ENCODE measurements around the gene MAP7.

MAP7 gene

GRCh38 chr6:136426627-136427377, 123.4 kb downstream of the MAP7 start:
- DNase-seq (ENCODE audit: insufficient read length, low spot score) (no peak), FAIRE-seq (no peak)
- no peak for TF ChIP-seq POLR2AphosphoS5 (IDR thresholded peaks at IDR 0.05; ENCODE audit: low read depth, low read length)
- no peak for TF ChIP-seq TAF1 (IDR thresholded peaks at IDR 0.05; ENCODE audit: low read depth, low read length)
- TF ChIP-seq POU2F2 (IDR thresholded peaks at IDR 0.05; ENCODE audit: low read depth, low read length) = no peak
- no peak for TF ChIP-seq PAX5 (IDR thresholded peaks at IDR 0.05; ENCODE audit: insufficient read depth, low read length, severe bottlenecking)
- TF ChIP-seq POLR2A (IDR thresholded peaks at IDR 0.05; ENCODE audit: low read depth, low read length) = no peak
- TF ChIP-seq SPI1 (IDR thresholded peaks at IDR 0.05; ENCODE audit: low read depth, low read length) = no peak

GRCh38 chr6:136425793-136426192, 124.4 kb downstream of the MAP7 start:
- no peak for TF ChIP-seq SPI1 (IDR thresholded peaks at IDR 0.05; ENCODE audit: low read depth, low read length)
- no peak for TF ChIP-seq PAX5 (IDR thresholded peaks at IDR 0.05; ENCODE audit: insufficient read depth, low read length, severe bottlenecking)
- no peak for TF ChIP-seq TAF1 (IDR thresholded peaks at IDR 0.05; ENCODE audit: low read depth, low read length)
- no peak for TF ChIP-seq POLR2AphosphoS5 (IDR thresholded peaks at IDR 0.05; ENCODE audit: low read depth, low read length)
- TF ChIP-seq POLR2A (IDR thresholded peaks at IDR 0.05; ENCODE audit: low read depth, low read length) = no peak
- no peak for TF ChIP-seq POU2F2 (IDR thresholded peaks at IDR 0.05; ENCODE audit: low read depth, low read length)
- DNase-seq (ENCODE audit: insufficient read length, low spot score) (no peak), FAIRE-seq (no peak)

GRCh38 chr6:136424901-136425300, 125.3 kb downstream of the MAP7 start:
- no peak for TF ChIP-seq PAX5 (IDR thresholded peaks at IDR 0.05; ENCODE audit: insufficient read depth, low read length, severe bottlenecking)
- no peak for TF ChIP-seq SPI1 (IDR thresholded peaks at IDR 0.05; ENCODE audit: low read depth, low read length)
- no peak for TF ChIP-seq POLR2AphosphoS5 (IDR thresholded peaks at IDR 0.05; ENCODE audit: low read depth, low read length)
- TF ChIP-seq POU2F2 (IDR thresholded peaks at IDR 0.05; ENCODE audit: low read depth, low read length) = no peak
- TF ChIP-seq TAF1 (IDR thresholded peaks at IDR 0.05; ENCODE audit: low read depth, low read length) = no peak
- TF ChIP-seq POLR2A (IDR thresholded peaks at IDR 0.05; ENCODE audit: low read depth, low read length) = no peak
- FAIRE-seq (no peak), DNase-seq (ENCODE audit: insufficient read length, low spot score) (no peak)

GRCh38 chr6:136424450-136424849, 125.8 kb downstream of the MAP7 start:
- FAIRE-seq = no peak
- TF ChIP-seq POLR2A (IDR thresholded peaks at IDR 0.05; ENCODE audit: low read depth, low read length) (no peak), POLR2AphosphoS5 (IDR thresholded peaks at IDR 0.05; ENCODE audit: low read depth, low read length) (no peak), SPI1 (IDR thresholded peaks at IDR 0.05; ENCODE audit: low read depth, low read length) (no peak), TAF1 (IDR thresholded peaks at IDR 0.05; ENCODE audit: low read depth, low read length) (no peak), POU2F2 (IDR thresholded peaks at IDR 0.05; ENCODE audit: low read depth, low read length) (no peak)
- DNase-seq (ENCODE audit: insufficient read length, low spot score) = no peak

- no peak for FAIRE-seq
- TF ChIP-seq TAF1 (IDR thresholded peaks at IDR 0.05; ENCODE audit: low read depth, low read length) (no peak), POU2F2 (IDR thresholded peaks at IDR 0.05; ENCODE audit: low read depth, low read length) (no peak), PAX5 (IDR thresholded peaks at IDR 0.05; ENCODE audit: insufficient read depth, low read length, severe bottlenecking) (no peak), SPI1 (IDR thresholded peaks at IDR 0.05; ENCODE audit: low read depth, low read length) (no peak), POLR2A (IDR thresholded peaks at IDR 0.05; ENCODE audit: low read depth, low read length) (no peak)
- no peak for DNase-seq (ENCODE audit: insufficient read length, low spot score)
These were observed 128.6 kb downstream of the MAP7 start for GRCh38 chr6:136421537-136422158.

- no peak for FAIRE-seq
- TF ChIP-seq POU2F2 (IDR thresholded peaks at IDR 0.05; ENCODE audit: low read depth, low read length) = no peak
- no peak for TF ChIP-seq POLR2A (IDR thresholded peaks at IDR 0.05; ENCODE audit: low read depth, low read length)
- no peak for TF ChIP-seq TAF1 (IDR thresholded peaks at IDR 0.05; ENCODE audit: low read depth, low read length)
- TF ChIP-seq POLR2AphosphoS5 (IDR thresholded peaks at IDR 0.05; ENCODE audit: low read depth, low read length) = no peak
- no peak for TF ChIP-seq SPI1 (IDR thresholded peaks at IDR 0.05; ENCODE audit: low read depth, low read length)
- TF ChIP-seq PAX5 (IDR thresholded peaks at IDR 0.05; ENCODE audit: insufficient read depth, low read length, severe bottlenecking) = no peak
- DNase-seq (ENCODE audit: insufficient read length, low spot score) = no peak
These were observed 129.4 kb downstream of the MAP7 start for GRCh38 chr6:136420853-136421252.

- TF ChIP-seq TAF1 (IDR thresholded peaks at IDR 0.05; ENCODE audit: low read depth, low read length) = no peak
- no peak for TF ChIP-seq SPI1 (IDR thresholded peaks at IDR 0.05; ENCODE audit: low read depth, low read length)
- no peak for TF ChIP-seq PAX5 (IDR thresholded peaks at IDR 0.05; ENCODE audit: insufficient read depth, low read length, severe bottlenecking)
- DNase-seq (ENCODE audit: insufficient read length, low spot score) (no peak), FAIRE-seq (no peak)
These were observed 134.7 kb downstream of the MAP7 start for GRCh38 chr6:136415351-136416007.

- FAIRE-seq = no peak
- no peak for DNase-seq (ENCODE audit: insufficient read length, low spot score)
These were observed 137.8 kb downstream of the MAP7 start for GRCh38 chr6:136412410-136412809.

More at GRCh38 chr6:136412410-136412809, 137.8 kb downstream of the MAP7 start:
- no peak for TF ChIP-seq SPI1 (IDR thresholded peaks at IDR 0.05; ENCODE audit: low read depth, low read length)
- no peak for TF ChIP-seq POU2F2 (IDR thresholded peaks at IDR 0.05; ENCODE audit: low read depth, low read length)
- TF ChIP-seq TAF1 (IDR thresholded peaks at IDR 0.05; ENCODE audit: low read depth, low read length) = no peak
- no peak for TF ChIP-seq PAX5 (IDR thresholded peaks at IDR 0.05; ENCODE audit: insufficient read depth, low read length, severe bottlenecking)
- no peak for TF ChIP-seq POLR2A (IDR thresholded peaks at IDR 0.05; ENCODE audit: low read depth, low read length)
- TF ChIP-seq POLR2AphosphoS5 (IDR thresholded peaks at IDR 0.05; ENCODE audit: low read depth, low read length) = no peak

Measured in GM12891 (cell line).